ENCODE measurements around the gene LRRK1.

GRCh38 chr15:101054991-101055390, 135.8 kb downstream of the LRRK1 start:
- TF ChIP-seq CTCF (conservative IDR thresholded peaks at IDR 0.05; ENCODE audit: low read depth in 2 of 2) (no peak), EZH2phosphoT487 (IDR thresholded peaks at IDR 0.05; ENCODE audit: unreplicated experiment) (no peak), EZH2 (IDR thresholded peaks at IDR 0.05; ENCODE audit: low read depth, unreplicated experiment) (no peak), POLR2AphosphoS5 (IDR thresholded peaks at IDR 0.05; ENCODE audit: low read depth) (no peak), CREB1 (CRISPR knock-in tag; IDR thresholded peaks at IDR 0.05; ENCODE audit: low read depth) (no peak), ZNF114 (CRISPR knock-in tag; IDR thresholded peaks at IDR 0.05) (no peak), ZNF331 (CRISPR knock-in tag; IDR thresholded peaks at IDR 0.05; ENCODE audit: low read depth) (no peak), JUNB (IDR thresholded peaks at IDR 0.05; ENCODE audit: unreplicated experiment) (no peak), NANOG (IDR thresholded peaks at IDR 0.05; ENCODE audit: borderline replicate concordance) (no peak)
- TF ChIP-seq, protein P1, sequence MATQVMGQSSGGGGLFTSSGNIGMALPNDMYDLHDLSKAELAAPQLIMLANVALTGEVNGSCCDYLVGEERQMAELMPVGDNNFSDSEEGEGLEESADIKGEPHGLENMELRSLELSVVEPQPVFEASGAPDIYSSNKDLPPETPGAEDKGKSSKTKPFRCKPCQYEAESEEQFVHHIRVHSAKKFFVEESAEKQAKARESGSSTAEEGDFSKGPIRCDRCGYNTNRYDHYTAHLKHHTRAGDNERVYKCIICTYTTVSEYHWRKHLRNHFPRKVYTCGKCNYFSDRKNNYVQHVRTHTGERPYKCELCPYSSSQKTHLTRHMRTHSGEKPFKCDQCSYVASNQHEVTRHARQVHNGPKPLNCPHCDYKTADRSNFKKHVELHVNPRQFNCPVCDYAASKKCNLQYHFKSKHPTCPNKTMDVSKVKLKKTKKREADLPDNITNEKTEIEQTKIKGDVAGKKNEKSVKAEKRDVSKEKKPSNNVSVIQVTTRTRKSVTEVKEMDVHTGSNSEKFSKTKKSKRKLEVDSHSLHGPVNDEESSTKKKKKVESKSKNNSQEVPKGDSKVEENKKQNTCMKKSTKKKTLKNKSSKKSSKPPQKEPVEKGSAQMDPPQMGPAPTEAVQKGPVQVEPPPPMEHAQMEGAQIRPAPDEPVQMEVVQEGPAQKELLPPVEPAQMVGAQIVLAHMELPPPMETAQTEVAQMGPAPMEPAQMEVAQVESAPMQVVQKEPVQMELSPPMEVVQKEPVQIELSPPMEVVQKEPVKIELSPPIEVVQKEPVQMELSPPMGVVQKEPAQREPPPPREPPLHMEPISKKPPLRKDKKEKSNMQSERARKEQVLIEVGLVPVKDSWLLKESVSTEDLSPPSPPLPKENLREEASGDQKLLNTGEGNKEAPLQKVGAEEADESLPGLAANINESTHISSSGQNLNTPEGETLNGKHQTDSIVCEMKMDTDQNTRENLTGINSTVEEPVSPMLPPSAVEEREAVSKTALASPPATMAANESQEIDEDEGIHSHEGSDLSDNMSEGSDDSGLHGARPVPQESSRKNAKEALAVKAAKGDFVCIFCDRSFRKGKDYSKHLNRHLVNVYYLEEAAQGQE (IDR thresholded peaks at IDR 0.05; ENCODE audit: unreplicated experiment), result no peak

Data from GM23338 (cell line).